DND-41 (cell line): Measurements from ENCODE around the gene RNF31.

ENCODE experiments used
- ATAC-seq: fragments of 200-7000 bp; cut with Tn5 transposase; 3 replicates; pipeline ENCODE4 v1.9.1; 2021; ENCODE audit warnings: low read depth; ENCODE audit not compliant: insufficient read depth
- DNase-seq: peaks from one replicate; pipeline ENCODE4 v3.0.0-alpha.2; 2020
- H2AFZ ChIP-seq: 2 replicates; pipeline ENCODE4 v1.6.0; 2012; ENCODE audit warnings: low read depth, low read length
- H3K27ac ChIP-seq: 2 replicates; pipeline ENCODE4 v1.5.1; 2012; ENCODE audit warnings: low read length, inconsistent platforms
- H3K27me3 ChIP-seq: fragments of 200-600 bp; sonication (generic); 2 replicates; pipeline ENCODE4 v1.6.0; 2012; ENCODE audit warnings: low read length, mild to moderate bottlenecking, inconsistent platforms; ENCODE audit not compliant: insufficient read depth, poor library complexity
- H3K36me3 ChIP-seq: 2 replicates; pipeline ENCODE4 v1.5.1; 2012; ENCODE audit warnings: low read length, inconsistent platforms; ENCODE audit not compliant: insufficient read depth
- H3K4me1 ChIP-seq: 2 replicates; pipeline ENCODE4 v1.5.1; 2012; ENCODE audit warnings: mild to moderate bottlenecking, low read length; ENCODE audit not compliant: insufficient read depth
- H3K4me2 ChIP-seq: 2 replicates; pipeline ENCODE4 v1.6.0; 2012; ENCODE audit warnings: mild to moderate bottlenecking, moderate library complexity, low read length, inconsistent platforms; ENCODE audit not compliant: insufficient read depth
- H3K4me3 ChIP-seq, 2 experiments: fragments of 200-600 bp in 1 of 2; shearing (Covaris generic) in 1 of 2; 2 replicates each; pipeline ENCODE4 v1.5.1; 2012 to 2016; ENCODE audit warnings: inconsistent platforms in 2 of 2, low read length in 2 of 2, mild to moderate bottlenecking in 2 of 2, low read depth in 1 of 2, moderate library complexity in 1 of 2
- H3K79me2 ChIP-seq: 2 replicates; pipeline ENCODE4 v1.6.0; 2012; ENCODE audit warnings: low read length, inconsistent platforms; ENCODE audit not compliant: insufficient read depth
- H3K9ac ChIP-seq: 2 replicates; pipeline ENCODE4 v1.6.0; 2012; ENCODE audit warnings: low read depth, mild to moderate bottlenecking, inconsistent platforms, low read length, moderate library complexity
- H3K9me3 ChIP-seq: 2 replicates; pipeline ENCODE4 v1.5.1; 2012; ENCODE audit warnings: low read length, moderate library complexity, mild to moderate bottlenecking, inconsistent platforms; ENCODE audit not compliant: insufficient read depth, severe bottlenecking
- H4K20me1 ChIP-seq: 2 replicates; pipeline ENCODE4 v1.6.0; 2012; ENCODE audit warnings: low read length; ENCODE audit not compliant: insufficient read depth
- EZH2 ChIP-seq: IDR thresholded peaks from 3 replicates; pipeline ENCODE4 v1.6.1; 2012; ENCODE audit warnings: borderline replicate concordance, low read depth, mild to moderate bottlenecking, moderate library complexity, low read length, inconsistent platforms; ENCODE audit not compliant: severe bottlenecking
- TF ChIP-seq, protein P1 (sequence below): IDR thresholded peaks from 2 replicates; pipeline ENCODE4 v1.5.1; 2012; ENCODE audit warnings: borderline replicate concordance, low read length, moderate library complexity, mild to moderate bottlenecking; ENCODE audit not compliant: poor library complexity, severe bottlenecking; ENCODE audit errors: extremely low read depth

RNF31 gene

DNA sequence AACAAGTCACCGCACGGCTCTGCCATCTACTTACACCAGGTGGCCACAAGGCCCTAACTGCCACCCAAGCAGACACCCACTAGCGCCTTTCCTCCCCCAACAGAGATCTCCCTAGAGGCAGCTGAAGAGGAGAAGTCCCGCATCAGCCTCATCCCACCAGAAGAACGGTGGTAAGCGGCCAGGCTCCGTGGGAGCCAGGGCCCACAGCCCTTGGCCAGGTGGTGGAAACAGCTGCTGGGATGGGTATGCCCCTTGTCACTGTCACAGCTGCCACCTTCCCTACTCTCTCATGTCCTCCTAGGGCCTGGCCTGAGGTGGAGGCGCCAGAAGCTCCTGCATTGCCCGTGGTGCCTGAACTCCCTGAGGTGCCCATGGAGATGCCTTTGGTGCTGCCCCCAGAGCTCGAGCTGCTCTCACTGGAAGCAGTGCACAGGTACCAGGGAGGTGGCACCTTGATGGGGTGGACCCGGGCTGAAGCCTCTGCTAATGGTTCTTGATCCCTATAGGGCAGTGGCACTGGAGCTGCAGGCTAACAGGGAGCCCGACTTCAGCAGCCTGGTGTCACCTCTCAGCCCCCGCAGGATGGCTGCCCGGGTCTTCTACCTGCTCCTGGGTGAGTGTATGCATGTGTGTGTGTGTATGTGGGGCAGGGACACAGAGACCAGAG lies 32.1 kb downstream of the RNF31 start:
- DNase-seq = no peak
- Histone ChIP-seq H3K4me1 (no peaks in the 10 kb centered on the region; the same call in 1 of the 2 replicates), H3K79me2 (no peaks in the 10 kb centered on the region), H3K4me3 (no peak overlapping the region), H4K20me1 (peaks cover 14% of the 10 kb centered on the region; the same call in 1 of the 2 replicates), H3K4me2 (no peak overlapping the region), H3K9me3 (no peaks in the 10 kb centered on the region), H3K9ac (no peak overlapping the region), H3K36me3 (peaks cover 61% of the 10 kb centered on the region), H2AFZ (no peak overlapping the region), H3K27me3 (no peaks in the 10 kb centered on the region), H3K27ac (no peak overlapping the region)
- peak; percentile 22; the same call in 1 of the 3 replicates for ATAC-seq
- no peak for TF ChIP-seq EZH2
- TF ChIP-seq, protein P1, sequence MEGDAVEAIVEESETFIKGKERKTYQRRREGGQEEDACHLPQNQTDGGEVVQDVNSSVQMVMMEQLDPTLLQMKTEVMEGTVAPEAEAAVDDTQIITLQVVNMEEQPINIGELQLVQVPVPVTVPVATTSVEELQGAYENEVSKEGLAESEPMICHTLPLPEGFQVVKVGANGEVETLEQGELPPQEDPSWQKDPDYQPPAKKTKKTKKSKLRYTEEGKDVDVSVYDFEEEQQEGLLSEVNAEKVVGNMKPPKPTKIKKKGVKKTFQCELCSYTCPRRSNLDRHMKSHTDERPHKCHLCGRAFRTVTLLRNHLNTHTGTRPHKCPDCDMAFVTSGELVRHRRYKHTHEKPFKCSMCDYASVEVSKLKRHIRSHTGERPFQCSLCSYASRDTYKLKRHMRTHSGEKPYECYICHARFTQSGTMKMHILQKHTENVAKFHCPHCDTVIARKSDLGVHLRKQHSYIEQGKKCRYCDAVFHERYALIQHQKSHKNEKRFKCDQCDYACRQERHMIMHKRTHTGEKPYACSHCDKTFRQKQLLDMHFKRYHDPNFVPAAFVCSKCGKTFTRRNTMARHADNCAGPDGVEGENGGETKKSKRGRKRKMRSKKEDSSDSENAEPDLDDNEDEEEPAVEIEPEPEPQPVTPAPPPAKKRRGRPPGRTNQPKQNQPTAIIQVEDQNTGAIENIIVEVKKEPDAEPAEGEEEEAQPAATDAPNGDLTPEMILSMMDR = no peak

DNA sequence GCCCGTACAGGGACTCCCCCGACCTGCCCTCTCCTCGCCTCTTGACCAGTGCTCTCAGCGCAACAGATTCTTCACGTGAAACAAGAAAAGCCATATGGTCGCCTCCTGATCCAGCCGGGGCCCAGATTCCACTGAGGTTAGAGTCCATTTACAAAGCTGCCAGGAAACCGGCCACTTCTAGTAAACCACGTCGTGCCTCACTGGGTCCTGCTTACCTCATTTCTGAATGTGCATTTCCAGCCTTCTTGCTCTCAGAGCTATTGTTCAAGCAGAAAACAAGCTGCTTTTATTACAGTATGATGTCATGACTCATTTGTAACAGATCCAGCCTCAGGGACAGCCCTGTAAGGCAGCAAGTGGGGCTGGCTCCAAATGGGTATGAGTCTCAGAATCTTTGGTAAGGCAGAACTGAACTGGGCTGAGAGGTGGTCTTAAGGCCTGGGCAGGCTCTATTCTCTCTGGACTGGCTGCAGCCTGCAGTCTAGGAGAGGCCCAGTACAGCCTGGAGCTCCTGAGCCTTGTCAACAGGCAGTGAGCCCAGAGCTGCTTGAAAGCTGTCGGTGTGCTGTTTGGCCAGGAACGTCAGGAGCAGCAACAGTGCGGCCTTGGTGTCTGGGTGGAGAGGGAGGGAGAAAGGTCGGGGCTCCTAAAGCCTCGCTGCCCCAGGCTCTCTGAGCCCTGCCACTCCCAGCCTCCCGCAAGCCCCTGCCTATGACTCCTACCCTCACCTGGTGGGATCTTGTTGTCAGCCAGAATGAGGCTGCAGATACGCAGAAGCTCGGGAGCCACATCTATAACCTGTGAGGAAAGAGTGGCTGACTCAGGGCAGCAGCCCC lies 32.9 kb downstream of the RNF31 start:
- ATAC-seq (no peak), DNase-seq (no peak)
- H3K27ac ChIP-seq = no peak overlapping the region

DNA sequence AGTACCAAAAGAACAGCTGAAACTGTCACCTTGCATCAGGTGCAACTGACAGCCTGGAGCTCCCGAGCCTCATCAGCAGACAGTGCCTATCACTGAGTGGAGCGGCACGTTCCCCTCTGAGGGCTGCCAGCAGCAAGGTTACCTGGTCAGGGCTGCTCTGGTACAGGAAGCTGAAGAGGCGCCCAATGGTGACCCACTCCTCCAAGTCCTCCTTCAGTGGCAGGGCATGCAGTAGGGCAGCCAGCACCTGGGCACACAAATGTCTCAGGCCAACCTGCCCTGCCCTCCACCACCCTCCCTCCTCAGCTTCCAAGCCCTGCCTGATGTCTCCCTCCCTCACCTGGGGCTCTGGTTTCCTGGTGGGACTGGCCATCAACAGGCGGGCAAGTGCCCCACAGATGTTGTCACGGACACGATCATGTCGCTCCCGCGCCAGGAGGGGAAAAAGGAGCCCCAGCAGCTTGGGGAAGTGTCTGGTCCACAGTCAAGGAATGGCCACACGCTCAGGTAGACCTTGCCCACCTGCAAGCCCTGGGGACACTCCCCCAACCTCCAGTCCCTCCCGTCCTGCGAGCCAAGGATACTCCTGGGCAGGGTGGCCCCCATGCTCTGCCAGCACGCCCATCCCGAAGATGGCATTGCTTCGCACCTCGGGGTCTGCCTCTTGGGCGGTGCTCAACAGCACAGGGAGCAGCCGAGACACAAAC lies 34.2 kb downstream of the RNF31 start:
- no peak for DNase-seq
- ATAC-seq = no peak
- Histone ChIP-seq H2AFZ (no peak overlapping the region), H3K4me1 (no peaks in the 10 kb centered on the region; the same call in 1 of the 2 replicates), H4K20me1 (peaks cover 15% of the 10 kb centered on the region; the same call in 1 of the 2 replicates), H3K27ac (no peak overlapping the region), H3K79me2 (peaks cover under 1% of the 10 kb centered on the region; the same call in 1 of the 2 replicates), H3K4me3 (no peak overlapping the region), H3K27me3 (no peaks in the 10 kb centered on the region), H3K9ac (no peak overlapping the region), H3K4me2 (no peak overlapping the region), H3K36me3 (peaks cover 82% of the 10 kb centered on the region), H3K9me3 (no peaks in the 10 kb centered on the region)
- TF ChIP-seq, protein P1 = no peak
- TF ChIP-seq EZH2 = no peak

More for the DNA sequence above, 32.9 kb downstream of the RNF31 start:
- TF ChIP-seq, protein P1 = no peak
- no peak for TF ChIP-seq EZH2
- no peaks in the 10 kb centered on the region for H3K79me2 ChIP-seq
- no peak overlapping the region for H3K4me3 ChIP-seq
- H3K27me3 ChIP-seq = no peaks in the 10 kb centered on the region
- no peaks in the 10 kb centered on the region; the same call in 1 of the 2 replicates for H3K4me1 ChIP-seq
- H3K4me2 ChIP-seq = no peak overlapping the region
- H4K20me1 ChIP-seq = peaks cover 14% of the 10 kb centered on the region; the same call in 1 of the 2 replicates
- peaks cover 69% of the 10 kb centered on the region for H3K36me3 ChIP-seq
- H2AFZ ChIP-seq = no peak overlapping the region
- no peak overlapping the region for H3K9ac ChIP-seq
- no peaks in the 10 kb centered on the region for H3K9me3 ChIP-seq
